Body of pancreas (tissue), 4 donors: Measurements from ENCODE around the gene OSTF1. TPM values are rescaled to one million over a fixed set of nuclear protein-coding genes. Genes with fewer than 3 reads are reported as not detected.

Experiments used
- ATAC-seq: fragments of 150-250 bp; one replicate; pipeline ENCODE4 v1.9.1; 2016
- DNase-seq, 4 donors: peaks; one replicate each; pipeline ENCODE4 v3.0.0-alpha.2; 2019
- H3K27ac ChIP-seq, 4 donors: fragments of 200-600 bp; sonication (generic); 1 replicate in 3 of 4; 2 replicates in 1 of 4; pipeline versions ENCODE4 v1.5.1 to v1.6.1; 2016 to 2019; ENCODE audit warnings: mild to moderate bottlenecking in 1 of 4, mixed read lengths in 1 of 4, moderate library complexity in 1 of 4
- H3K27me3 ChIP-seq, 2 donors: fragments of 200-600 bp; sonication (generic); one replicate each; pipeline ENCODE4 v1.6.0; 2016; ENCODE audit warnings: mild to moderate bottlenecking in 1 of 2
- H3K36me3 ChIP-seq, 2 donors: fragments of 200-600 bp; sonication (generic); replicated peaks in 1 of 2; 2 replicates each; pipeline ENCODE4 v1.5.1; 2016; ENCODE audit warnings: low read depth in 2 of 2; ENCODE audit not compliant: insufficient read depth in 1 of 2
- H3K4me1 ChIP-seq: fragments of 200-600 bp; sonication (generic); one replicate; pipeline ENCODE4 v1.6.0; 2016
- H3K4me3 ChIP-seq, 2 donors: fragments of 200-600 bp; sonication (generic); 1 replicate in 1 of 2; 2 replicates in 1 of 2; pipeline ENCODE4 v1.5.1; 2016 to 2019
- H3K9me3 ChIP-seq, 3 donors: fragments of 200-600 bp; sonication (generic); 1 replicate in 2 of 3; 2 replicates in 1 of 3; pipeline ENCODE4 v1.5.1; 2016
- CTCF ChIP-seq, 7 experiments: fragments of 450-650 bp in 4 of 7; fragments of 200-600 bp in 3 of 7; sonication (generic) in 3 of 7; IDR thresholded peaks; one replicate each; pipeline ENCODE4 v1.5.1; 2016 to 2019; ENCODE audit warnings: antibody characterized with exemption in 7 of 7
- POLR2A ChIP-seq, 3 donors: fragments of 450-650 bp; IDR thresholded peaks; one replicate each; pipeline ENCODE4 v1.6.1; 2016; ENCODE audit warnings: antibody characterized with exemption in 3 of 3, mild to moderate bottlenecking in 2 of 3
- WGBS, 2 donors: methylation state at CpG; one replicate each; pipeline ENCODE4 v1.1.5; 2017; 5-methylcytosine and 5-hydroxymethylcytosine counted together
- intact Hi-C: fragments of 100-400 bp; cut with DNase I; formaldehyde crosslinking; loops from one replicate; pipeline ENCODE4 v1.15.1; 2023
- small RNA-seq: library from RNA; depleted of rRNA; stranded (forward); fragments of <200 nt; gene quantifications from one replicate; pipeline ENCODE3, GENCODE V24; 2016
- total RNA-seq, 2 donors: library from RNA; depleted of rRNA; stranded (reverse); fragments of >200 nt; gene quantifications; one replicate each; pipeline ENCODE4 v1.1.0, GENCODE V29; 2016

The OSTF1 gene
- total RNA-seq, 2 donors from 2014 or later = 10.4 to 12.9 TPM

GRCh38 chr9:75185585-75186170 is 97.4 kb downstream of the OSTF1 start:
- ATAC-seq = peak; percentile 67
- no peaks in the 10 kb centered on the region for H3K4me1 ChIP-seq
- H3K27me3 ChIP-seq = no peaks in the 10 kb centered on the region
- TF ChIP-seq POLR2A (IDR thresholded peaks at IDR 0.05) (no peak), CTCF (IDR thresholded peaks at IDR 0.05) (peak; percentile 34 to 67 (median 45))
- H3K36me3 ChIP-seq = no peaks in the 10 kb centered on the region
- no peaks in the 10 kb centered on the region for H3K9me3 ChIP-seq
- no peak overlapping the region for H3K27ac ChIP-seq
- WGBS, 2 donors = 30 to 36% methylated on average over 4 of the region's 4 CpGs
- peak; percentile 46 to 59 (median 52) for DNase-seq
- intact Hi-C loops = no loop called here
- H3K4me3 ChIP-seq = no peak overlapping the region

GRCh38 chr9:75186767-75187380 is 98.6 kb downstream of the OSTF1 start:
- DNase-seq = no peak
- intact Hi-C loops = no loop called here
- Histone ChIP-seq H3K27ac (no peak overlapping the region), H3K4me1 (no peaks in the 10 kb centered on the region), H3K4me3 (no peak overlapping the region), H3K27me3 (no peaks in the 10 kb centered on the region), H3K36me3 (no peaks in the 10 kb centered on the region), H3K9me3 (no peaks in the 10 kb centered on the region)
- no peak for TF ChIP-seq POLR2A (IDR thresholded peaks at IDR 0.05)
- peak; percentile 50 to 89 (median 72) for TF ChIP-seq CTCF (IDR thresholded peaks at IDR 0.05)
- no peak for ATAC-seq
- WGBS, 2 donors = 22 to 24% methylated on average over 4 of the region's 4 CpGs

- Histone ChIP-seq H3K9me3 (no peaks in the 10 kb centered on the region), H3K27ac (no peak overlapping the region), H3K4me1 (no peaks in the 10 kb centered on the region), H3K4me3 (no peak overlapping the region), H3K27me3 (no peaks in the 10 kb centered on the region), H3K36me3 (no peaks in the 10 kb centered on the region)
- no peak for ATAC-seq
- DNase-seq = no peak
- intact Hi-C loops = no loop called here
- TF ChIP-seq POLR2A (IDR thresholded peaks at IDR 0.05) (no peak), CTCF (IDR thresholded peaks at IDR 0.05) (no peak)
- WGBS, 2 donors = 72 to 73% methylated on average over 2 of the region's 2 CpGs
Measured at GRCh38 chr9:75188756-75189155, 100.4 kb downstream of the OSTF1 start.

- H3K4me3 ChIP-seq = no peak overlapping the region
- ATAC-seq (no peak), DNase-seq (no peak)
- intact Hi-C loops = no loop called here
- TF ChIP-seq CTCF (IDR thresholded peaks at IDR 0.05) (no peak), POLR2A (IDR thresholded peaks at IDR 0.05) (no peak)
- no peaks in the 10 kb centered on the region for H3K9me3 ChIP-seq
- H3K27ac ChIP-seq = no peak overlapping the region
- H3K4me1 ChIP-seq = no peaks in the 10 kb centered on the region
- H3K27me3 ChIP-seq = no peaks in the 10 kb centered on the region
- 74 to 82% methylated on average over 2 of the region's 2 CpGs for WGBS, 2 donors
- H3K36me3 ChIP-seq = no peaks in the 10 kb centered on the region
Measured at GRCh38 chr9:75190762-75191161, 102.4 kb downstream of the OSTF1 start.

Small RNA genes within 50 kb of the gene (small RNA-seq; reads per million reads assigned to genes)
- not detected for gene RF00019

Other genes starting within 250 kb of the OSTF1 start
- gene TRPM6, start 200.6 kb upstream of the OSTF1 start, total RNA-seq = under 1 TPM; under 0.01 to 0.33 TPM
- 1 to 10 TPM; 1.3 to 9.9 TPM for gene C9orf40, start 135.6 kb upstream of the OSTF1 start, total RNA-seq
- gene CARNMT1, start 60.2 kb upstream of the OSTF1 start, total RNA-seq = 10 to 100 TPM; 17.9 to 31.0 TPM
- 10 to 100 TPM; 12.5 to 31.1 TPM for gene NMRK1, start 359 bp upstream of the OSTF1 start, total RNA-seq